NCI-H748 (cell line): ENCODE data around the gene PRCD.
A peak's percentile ranks its signal among the peaks of the same experiment; 100 is the strongest.

Source experiments
- DNase-seq: peaks from one replicate; lab custom pipeline; 2025; ENCODE audit not compliant: unreplicated experiment; lab: John Stamatoyannopoulos, UW

PRCD gene, protein sequence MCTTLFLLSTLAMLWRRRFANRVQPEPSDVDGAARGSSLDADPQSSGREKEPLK

DNA sequence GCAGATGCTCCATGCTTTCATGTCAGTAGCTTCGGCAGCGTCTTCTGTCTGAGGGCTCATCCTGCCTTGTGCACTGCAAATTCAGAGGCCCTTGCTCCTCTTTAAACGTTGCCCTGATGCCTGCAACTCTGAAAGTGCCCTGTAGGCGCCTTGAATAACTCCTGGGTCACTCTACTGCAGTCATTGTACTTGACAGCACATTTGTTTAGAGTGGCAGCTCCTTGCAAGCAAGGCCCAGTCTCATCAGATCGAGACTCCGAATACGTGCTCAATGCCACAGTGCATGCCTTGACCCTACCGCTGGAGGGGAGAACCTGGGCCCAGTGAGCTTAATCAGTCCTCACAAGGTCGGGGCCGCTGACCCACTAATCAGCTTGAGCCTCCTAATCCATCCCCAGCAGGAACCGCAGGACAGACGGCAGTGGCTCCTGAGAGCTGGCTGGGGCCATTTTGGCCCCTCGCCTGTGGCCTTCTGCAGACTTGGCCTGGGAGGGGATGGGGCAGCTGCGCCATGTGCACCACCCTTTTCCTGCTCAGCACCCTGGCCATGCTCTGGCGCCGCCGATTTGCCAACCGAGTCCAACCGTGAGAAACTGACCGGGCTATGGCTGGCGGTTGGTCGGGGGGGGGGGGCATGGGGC is at the start of gene PRCD:
Gene PRCD (plus strand): TSS at position 414 of the 641 bp plus-strand sequence. CDS start 98 bp downstream, at position 512.
- no peak for DNase-seq

DNA sequence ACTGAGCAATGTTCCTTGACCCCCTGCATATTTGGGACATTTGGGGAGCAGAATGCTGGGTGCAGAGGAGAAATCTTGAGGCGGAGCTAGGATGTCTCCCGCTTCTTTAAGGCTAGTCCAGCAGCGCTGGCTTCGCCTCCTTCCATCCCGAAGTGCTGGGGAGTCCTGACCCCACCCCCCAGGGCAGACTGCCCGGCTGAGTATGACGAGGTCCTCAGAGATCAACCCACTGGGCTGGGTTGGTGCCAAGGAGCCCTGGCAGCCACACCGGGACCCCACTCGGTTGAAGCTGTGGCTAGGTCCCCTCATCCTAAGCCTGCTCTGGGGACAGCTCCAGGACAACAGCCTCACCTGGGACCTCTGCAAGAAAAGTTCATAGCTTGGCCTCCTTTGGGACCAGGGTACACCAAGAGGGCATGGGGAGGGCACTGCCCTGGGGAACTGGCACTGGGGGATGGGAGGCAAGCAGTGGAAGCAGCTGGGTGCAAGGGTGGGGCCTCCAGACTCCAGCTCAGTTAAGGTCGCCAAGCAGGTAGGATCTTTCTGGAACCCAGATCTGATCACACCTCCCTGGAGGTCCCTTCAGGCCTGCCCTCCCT is 49.6 kb upstream of the PRCD start:
- no peak for DNase-seq

DNA sequence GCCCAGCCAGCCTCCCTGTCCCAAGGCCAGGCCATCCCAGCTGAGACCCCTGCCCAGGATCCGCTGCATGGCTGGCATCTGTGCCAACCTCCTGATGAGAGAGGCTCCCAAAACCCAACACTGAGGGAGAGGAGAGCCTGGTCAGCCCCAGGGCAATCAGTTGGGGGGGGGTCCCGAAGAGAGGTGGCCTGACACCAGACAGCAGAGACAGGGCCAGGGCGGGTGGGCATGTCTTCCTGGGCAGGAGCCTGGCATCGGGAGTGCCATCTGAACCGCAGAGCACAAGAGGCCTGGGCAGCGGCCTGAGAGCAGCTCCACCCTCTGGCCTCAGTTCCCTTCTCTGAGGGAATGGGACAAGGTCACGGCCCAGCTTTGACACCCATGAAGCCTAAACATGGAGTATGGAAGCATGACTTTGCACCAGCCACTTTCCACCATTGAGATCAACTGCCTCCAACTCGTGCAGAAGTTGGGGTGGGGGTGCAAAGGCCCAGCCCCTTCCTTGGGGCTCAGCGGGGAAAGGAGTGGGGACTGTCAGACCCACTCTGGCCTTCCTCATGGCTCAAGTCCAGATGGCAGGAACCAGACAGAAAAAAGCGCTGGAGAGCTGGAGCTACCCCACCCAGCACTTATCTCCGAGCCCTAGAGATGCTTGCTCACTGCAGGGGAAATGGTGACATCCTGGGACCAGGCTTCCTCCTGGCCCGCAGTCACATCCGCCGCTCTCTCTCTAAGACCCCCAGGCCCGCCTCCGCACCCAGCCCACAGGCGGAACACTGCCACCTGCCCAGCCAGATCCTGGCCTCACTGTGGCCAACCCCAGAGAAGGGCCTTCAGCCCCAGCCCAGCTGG is 48.3 kb upstream of the PRCD start:
- no peak for DNase-seq

DNA sequence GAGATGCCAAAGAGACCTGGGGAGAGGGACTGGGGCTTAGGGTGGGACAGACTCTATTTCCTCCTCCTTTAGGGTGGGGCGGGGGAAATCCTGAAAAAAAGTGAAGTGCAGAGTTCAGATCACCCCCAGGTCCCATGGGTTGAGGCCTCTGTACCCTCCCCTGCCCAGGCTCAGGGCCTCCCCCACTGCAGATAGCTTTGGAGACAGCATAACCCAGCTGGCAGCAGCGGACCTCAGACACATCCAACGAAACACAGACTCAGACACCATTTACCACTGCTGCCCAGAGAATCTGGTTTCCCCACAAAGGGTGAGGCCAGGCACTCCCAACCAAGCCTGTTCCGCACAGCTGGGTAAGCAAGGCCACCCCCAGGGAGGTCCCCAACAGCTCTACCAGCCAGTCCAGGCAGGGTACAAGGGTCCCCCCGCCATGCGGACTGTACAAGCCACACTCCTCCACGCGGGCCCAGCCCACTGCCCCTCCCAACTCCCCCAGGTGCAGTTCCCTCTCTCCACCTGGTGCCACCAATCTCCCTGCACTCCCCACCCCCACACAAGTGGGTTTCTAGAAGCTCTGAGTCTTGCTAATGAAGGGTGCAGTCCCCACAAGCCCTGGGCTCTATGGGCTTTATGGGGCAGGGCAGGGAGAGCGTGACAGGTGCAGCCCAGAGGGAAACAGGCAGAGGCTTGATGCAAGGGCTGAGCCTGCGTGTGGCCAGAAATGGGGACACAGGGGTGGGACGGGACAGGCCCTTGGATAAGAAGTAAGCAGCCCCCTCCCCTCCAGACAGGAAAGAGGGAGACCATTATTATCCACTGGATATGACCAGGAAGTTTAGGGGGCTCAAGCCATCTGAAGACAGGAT is 47.5 kb upstream of the PRCD start:
- peak; percentile 4 for DNase-seq

DNA sequence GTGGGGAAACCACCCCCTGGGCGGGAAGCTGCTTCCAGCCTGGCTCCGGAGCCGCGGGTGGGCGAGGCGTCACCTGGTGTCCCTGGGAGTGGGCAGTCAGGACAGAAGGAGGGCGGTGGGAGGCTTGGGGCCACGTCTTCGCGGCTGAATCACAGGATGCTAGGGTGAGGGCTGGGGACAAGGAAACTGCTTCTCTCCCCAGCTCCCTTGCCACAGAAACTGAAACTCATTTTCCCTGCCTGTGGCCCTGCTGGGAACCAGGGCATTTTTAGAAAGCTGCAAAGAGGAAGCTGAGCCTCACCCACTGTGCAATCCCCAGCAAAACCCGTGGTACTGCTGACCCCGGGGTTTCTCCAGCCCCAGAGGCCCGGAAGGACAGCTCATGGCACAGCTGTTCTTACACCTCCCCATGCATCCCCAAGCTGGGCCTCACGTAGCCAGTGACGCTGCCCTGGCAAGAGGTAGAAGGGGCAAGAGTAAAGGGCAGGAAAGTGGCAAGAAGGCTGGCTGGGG is 46.8 kb upstream of the PRCD start:
- no peak for DNase-seq

DNA sequence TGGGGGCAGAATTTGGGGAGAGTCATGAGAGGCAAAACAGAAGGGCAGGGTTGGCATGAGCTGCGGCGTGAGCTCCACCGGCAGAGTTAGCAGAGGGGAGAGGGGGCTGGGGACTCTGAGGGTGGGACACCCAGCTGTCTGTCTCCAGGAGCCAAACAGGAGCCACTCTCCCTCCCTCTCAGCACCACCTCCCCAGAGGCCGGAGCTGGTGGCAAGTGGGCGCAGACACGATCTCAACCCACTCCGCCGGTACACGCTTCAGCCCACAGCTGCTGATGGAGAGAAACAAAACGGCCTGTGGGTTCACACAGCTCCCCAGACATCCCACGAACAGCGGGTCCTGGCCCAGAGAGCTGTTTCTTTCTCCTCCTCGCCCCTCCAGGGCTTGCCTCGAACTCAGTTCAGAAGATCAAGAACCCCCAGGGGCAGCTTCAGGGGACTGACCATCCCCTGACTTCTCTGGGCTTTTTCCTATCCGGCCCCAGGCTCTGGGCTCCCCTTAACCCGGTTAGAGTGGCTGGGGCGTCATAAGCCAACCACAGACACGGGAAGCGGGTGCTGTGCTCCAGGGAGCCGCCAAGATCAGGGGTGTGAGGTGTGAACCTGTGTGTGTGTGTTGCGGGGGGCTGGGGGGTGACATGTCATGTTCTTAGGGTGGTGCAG is 46.2 kb upstream of the PRCD start:
- DNase-seq: no peak

DNA sequence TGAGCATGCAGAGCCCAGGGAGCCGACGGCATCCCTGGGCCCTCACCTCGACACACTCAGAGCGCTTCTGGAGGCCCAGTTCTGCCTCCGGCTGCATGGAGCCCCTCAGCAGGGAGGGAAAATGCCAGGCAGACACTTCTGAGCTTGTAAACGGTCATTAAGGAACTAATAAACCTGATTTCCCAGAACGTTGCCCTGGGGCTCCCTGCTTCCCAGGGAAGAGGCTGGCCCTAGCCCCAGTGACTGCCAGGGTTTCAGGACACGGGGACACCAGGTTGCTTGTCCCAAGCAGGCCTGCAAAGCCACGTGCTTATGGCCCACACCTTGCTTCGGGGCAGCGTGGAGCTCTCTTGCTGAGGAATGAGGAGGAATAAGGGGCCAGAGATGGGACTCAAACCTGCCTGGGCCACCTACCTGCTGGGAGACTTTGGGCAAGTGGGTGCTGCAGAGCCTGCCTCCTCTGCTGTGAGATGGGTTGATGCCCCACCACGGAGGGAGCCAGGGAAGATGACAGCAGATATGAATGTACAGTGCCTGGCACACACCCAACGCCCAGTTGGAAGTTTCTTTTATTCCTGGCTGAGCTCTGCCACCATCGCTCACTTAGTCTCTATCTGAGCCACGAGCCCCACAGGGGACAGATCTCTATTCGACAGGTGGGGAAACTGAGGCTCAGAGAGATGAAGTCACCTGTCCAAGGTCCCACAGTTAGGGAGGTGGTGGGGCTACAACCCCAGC is 44.0 kb upstream of the PRCD start:
- no peak for DNase-seq

DNA sequence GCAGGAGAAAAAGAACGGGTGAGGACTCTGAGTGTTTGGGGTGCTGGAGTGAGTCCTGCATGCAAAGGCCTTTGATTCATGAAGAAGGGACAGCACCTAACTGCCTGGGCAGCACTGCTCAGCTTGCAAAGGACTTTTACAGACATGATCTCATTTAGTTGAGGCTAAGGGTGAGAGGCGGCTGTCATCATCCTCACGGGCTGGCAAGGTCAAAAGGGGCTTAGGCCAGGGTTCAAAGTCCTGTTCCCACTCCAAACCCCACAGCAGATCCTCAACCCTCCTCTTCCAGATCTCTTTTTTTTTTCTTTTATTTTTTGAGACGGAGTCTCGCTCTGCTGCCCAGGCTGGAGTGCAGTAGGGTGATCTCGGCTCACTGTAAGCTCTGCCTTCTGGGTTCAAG is 43.4 kb upstream of the PRCD start:
- DNase-seq: no peak

DNA sequence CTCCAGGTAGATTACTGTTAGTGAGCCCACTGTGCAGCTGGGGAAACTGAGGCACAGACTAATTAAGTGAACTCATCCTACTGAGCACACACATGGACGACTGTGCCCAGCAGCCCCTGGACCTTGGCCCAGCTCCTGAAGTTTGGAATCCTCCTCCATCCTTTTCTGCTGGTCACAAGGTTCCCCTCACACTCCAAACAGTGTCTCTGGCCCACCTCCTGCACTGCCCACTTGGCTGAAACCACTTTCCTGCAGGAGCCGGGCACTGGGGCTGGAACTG is 42.2 kb upstream of the PRCD start:
- no peak for DNase-seq

DNA sequence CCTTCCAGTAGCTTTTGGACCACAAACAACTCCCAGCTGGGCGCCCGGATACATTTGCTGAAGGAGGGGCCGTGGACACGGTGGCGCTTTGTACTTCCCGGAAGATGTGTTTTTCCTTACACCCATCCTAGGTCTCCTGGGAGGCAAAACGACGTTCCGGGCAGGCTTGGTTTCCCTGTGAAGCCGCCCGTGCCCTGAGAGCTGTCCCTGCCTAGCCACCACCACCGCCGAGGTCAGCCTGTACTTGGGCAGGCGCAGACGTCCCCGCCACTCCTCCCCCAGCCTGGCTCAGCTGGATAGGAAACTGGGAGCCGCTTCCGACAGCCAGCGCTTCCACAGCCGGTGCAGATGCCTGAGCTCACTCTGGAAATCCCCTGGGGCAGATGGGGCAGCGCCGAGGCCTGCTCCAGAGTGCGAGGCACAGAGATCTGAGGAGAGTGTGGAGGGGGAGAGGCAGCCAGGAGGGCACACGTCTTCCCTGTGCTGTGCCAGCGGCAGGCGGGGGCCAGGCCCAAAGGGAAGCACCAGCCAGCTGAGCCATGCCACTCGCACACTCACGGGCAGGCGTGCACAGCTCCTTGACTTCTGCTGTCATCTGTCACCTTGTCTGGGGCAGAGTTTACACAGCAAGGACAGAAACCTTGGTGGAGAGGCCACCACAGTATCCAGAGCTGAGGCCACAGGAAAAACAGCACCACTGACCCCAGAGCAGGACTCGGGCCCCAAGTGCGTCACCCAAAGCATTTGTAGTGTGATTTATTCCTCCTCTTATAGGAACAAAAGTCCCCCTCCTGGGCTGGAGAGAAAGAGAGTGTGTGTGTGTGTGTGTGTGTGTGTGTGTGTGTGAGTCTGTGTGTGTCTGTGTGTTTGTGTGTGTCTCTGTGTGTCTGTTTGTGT is 41.6 kb upstream of the PRCD start:
- DNase-seq: no peak

DNA sequence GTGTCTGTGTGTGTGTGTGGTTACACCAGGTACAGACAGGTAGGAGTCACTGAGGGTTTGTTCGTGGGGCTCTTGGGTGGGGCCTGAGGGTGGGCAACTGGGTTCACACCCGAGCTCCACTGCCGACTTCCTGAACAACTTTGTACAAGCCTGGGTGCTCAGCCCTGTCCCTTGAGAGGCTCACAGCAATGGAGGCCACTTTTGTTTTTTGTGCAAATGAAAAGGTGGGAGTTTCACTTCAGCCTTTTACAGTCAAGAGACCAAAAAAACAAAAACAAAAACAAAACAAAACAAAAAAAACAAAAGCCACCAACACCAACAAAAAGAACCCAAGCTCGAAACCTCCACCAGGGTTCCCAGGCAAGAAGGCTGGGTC is 41.0 kb upstream of the PRCD start:
- no peak for DNase-seq

DNA sequence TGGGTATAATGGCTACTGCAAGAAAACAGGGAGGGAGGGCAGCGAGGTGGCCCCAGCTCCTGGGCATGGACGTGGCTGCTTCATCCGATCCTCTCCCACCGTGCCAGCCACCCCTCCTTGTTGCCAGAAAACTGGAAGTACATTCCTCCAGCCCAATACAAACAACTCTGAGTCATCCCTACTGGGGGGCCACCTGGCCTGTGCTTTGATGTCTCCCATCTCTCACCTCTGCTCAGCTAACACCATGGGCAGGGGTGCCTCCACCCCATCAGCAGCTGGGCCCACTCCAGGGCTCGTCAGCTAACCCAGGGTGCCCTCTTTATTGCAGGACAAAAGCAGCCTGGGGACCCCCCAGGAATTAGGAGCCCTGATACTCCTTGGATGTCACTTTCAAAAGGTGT is 40.6 kb upstream of the PRCD start:
- no peak for DNase-seq

DNA sequence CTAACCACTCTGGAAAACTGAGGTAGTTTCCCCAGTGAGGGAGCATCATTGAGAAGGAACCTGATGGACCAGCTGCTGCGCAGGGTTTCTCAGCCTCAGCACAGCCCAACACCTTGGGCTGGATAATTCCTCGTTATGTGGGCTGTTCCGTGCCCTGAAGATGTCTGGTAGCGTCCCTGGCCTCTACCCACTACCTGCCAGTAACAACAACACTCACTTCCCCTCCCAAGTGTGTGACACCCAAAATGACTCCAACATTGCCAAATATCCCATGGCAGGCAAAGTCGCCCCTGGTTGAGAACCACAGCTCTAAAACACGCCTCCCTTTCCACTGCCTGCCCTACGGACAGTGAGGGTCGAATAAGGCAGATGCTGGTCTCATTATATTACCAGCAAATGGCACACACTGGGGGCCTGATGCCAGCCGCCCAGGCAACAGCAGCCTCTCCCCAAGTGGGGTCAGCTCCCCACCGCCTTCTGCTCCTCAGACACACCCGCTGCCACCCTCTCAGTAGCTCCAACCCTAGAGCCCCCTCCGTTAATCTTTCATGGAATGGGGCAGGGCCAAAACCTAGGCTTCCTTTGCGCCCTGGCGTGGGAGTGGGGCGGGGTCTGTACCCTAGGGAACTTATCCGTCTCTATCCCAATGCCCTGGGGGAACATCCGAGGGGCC is 39.6 kb upstream of the PRCD start:
- peak; percentile 18 for DNase-seq

DNA sequence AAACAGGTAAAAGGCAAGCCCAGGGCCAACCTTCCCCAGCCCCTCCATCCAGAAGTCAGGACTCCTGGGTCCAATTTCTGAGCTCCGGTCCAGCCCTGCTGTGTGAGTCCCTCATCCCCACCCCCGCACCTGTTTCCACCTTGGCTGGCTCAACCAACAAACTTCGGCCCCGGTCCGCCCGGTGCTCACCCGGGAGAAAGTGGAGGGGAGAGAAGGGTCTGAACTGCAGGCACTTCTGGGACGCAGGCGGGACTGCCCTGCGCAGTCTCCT is 39.2 kb upstream of the PRCD start:
- DNase-seq: no peak

DNA sequence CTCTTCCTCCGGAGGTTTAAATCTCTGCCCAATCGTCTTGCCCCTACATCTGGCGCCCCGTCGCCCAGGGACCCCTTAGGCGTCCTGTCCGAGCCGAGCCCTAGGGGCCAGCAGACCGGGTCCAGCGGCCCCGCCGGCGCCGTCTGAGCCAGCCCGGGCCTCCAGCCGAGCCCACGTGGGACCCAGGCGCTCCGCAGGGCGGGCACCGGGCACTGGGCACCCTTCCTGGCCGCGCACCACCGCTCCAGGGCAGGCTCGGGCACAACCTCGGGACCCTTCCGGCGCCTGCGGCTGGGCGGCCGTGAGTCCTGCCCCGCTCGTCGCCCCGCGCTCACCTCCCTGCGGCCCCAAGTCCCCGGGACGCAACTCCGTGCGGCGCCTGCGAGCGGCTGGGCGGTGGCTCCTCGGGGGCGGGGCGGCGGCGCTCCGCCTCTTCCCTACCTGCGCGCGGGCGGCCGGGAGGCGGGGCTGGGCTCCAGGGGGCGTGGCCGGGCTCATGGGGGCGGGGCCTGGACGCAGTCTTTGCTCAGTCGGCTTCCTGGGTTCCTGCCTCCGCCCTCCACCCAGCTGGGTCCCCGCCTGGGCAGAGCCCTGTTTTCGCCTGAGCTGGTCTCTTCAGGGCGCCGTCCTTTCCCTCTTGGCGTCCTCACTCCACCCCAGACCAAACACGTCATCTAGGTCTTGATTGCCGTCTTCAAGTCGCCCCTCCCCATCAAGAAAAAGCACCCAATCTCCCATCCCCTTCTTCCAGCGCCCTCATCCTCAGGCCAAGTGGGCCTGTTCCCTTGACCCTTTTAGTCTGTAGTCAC is 38.6 kb upstream of the PRCD start, which contains the start of gene RHBDF2:
Gene RHBDF2 (minus strand): TSS at position 406 of the 809 bp plus-strand sequence. CDS start 19,899 bp downstream, outside the sequence.
- DNase-seq: peak; percentile 69

DNA sequence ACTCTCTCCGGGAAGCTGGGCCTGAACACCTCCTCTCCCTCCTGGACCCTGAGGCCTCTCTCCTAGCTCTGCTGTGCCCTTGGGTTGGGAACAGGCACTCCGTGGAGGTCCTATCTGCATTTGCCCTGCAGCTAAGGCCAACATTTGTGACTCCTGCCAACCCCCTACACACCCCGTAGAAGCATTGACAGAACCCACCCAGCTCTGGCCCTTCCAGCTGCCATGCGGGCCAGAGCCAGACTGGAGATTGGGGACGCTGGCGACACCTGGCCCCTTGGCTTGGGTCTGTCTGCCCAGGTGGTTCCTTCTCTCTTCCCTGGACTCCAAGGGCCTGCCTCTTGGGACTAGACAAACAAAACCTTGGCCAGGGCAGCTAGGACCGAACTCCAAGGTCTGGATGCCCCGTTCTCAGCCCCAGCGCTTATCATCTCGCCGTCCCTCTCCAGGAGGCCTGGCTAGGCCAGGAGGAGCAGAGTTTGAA is 38.0 kb upstream of the PRCD start:
- no peak for DNase-seq

DNA sequence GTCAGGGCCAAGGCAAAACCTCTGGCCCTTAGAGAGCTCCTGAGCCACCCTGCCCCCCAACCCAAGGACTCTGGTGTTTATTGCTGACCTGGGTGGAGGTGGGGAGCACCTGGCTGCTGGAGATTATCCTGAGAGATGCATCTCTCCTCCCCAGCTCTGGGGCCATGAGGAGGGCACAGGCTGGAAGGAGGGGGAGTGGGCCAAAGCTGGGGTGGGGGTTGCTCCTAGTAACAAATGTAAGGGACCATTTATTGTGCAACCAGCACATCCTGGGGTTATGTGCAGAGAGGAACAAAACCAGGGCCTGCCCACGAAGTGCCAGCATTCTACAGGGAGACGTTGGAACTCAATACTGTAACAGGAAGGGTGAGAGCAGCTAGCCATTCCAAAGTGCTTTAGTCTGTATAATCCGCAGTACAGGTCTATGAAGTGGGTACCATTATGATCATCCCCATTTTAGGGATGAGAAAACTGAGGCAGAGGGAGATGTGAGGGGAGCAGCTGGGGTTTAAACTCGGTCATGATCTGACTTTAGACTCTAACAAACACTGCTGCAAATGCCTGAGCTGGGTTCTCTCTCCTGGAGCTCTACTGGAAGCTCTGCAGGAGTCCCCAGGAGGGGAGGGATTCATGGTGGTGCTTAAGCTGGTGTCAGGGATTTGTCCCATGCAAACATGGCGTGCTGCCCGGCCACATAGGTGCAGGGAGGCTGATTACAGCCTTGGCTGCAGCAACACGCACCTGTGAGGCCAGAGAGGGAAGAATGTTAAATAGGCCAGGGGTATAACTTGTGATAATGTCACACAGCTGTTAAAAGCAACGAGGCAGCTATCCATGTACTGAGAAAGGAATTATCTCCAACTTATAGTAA is 37.3 kb upstream of the PRCD start:
- DNase-seq: no peak
